IMR-90 (cell line): Measurements from ENCODE around the gene KCTD20. TPM values are rescaled to one million over a fixed set of nuclear protein-coding genes. Genes with fewer than 3 reads are reported as not detected.

Experiments
- ATAC-seq: fragments of 200-7000 bp; cut with Tn5 transposase; 2 replicates; pipeline ENCODE4 v1.9.1; 2020; ENCODE audit warnings: low read depth, mild to moderate bottlenecking, moderate library complexity
- BruUV-seq: library from RNA; stranded (reverse); fragments of 400-500 nt; replicated peaks from 2 replicates; lab custom pipeline; 2021; lab: Mats Ljungman, UMichigan
- CTCF ChIA-PET: fragments of 300-600 bp; formaldehyde crosslinking; extraction: SDS; loops from one replicate; lab custom pipeline; 2021; ENCODE audit warnings: antibody characterized with exemption; lab: Yijun Ruan, JAX
- POLR2A ChIA-PET: fragments of 300-600 bp; sonication (Branson Sonifier 250); formaldehyde crosslinking; loops from one replicate; lab custom pipeline; 2022; ENCODE audit warnings: antibody characterized with exemption; ENCODE audit not compliant: unreplicated experiment; lab: Charles Lee
- DNase-seq: peaks from one replicate; pipeline ENCODE4 v3.0.0; 2013
- H2AFZ ChIP-seq: replicated peaks from 2 replicates; pipeline ENCODE3; 2013; ENCODE audit warnings: low read length, mild to moderate bottlenecking; ENCODE audit not compliant: poor library complexity
- H2AK5ac ChIP-seq: 2 replicates; pipeline ENCODE4 v1.6.1; 2013; ENCODE audit warnings: low read depth, low read length, inconsistent platforms
- H2AK9ac ChIP-seq: replicated peaks from 2 replicates; pipeline ENCODE3; 2013; ENCODE audit warnings: mild to moderate bottlenecking, low read depth, low read length, moderate library complexity; ENCODE audit not compliant: poor library complexity
- H2BK120ac ChIP-seq: 2 replicates; pipeline ENCODE4 v1.6.1; 2013; ENCODE audit warnings: low read depth, low read length, inconsistent platforms
- H2BK15ac ChIP-seq: 3 replicates; pipeline ENCODE4 v1.6.1; 2013; ENCODE audit warnings: low read depth, low read length, inconsistent platforms
- H2BK20ac ChIP-seq: 2 replicates; pipeline ENCODE4 v1.6.1; 2013; ENCODE audit warnings: low read depth, mild to moderate bottlenecking, inconsistent platforms, low read length, moderate library complexity
- H2BK5ac ChIP-seq: 2 replicates; pipeline ENCODE4 v1.6.1; 2013; ENCODE audit warnings: mild to moderate bottlenecking, low read depth, low read length, inconsistent platforms; ENCODE audit not compliant: poor library complexity, severe bottlenecking
- H3K14ac ChIP-seq: replicated peaks from 2 replicates; pipeline ENCODE4 v1.6.1; 2013; ENCODE audit warnings: low read depth, low read length, inconsistent platforms
- H3K18ac ChIP-seq: 2 replicates; pipeline ENCODE4 v1.6.1; 2013; ENCODE audit warnings: low read depth, low read length, control low read depth
- H3K23ac ChIP-seq: 2 replicates; pipeline ENCODE4 v1.6.1; 2013; ENCODE audit warnings: low read depth, low read length, inconsistent platforms
- H3K27ac ChIP-seq: 2 replicates; pipeline ENCODE4 v1.5.1; 2013; ENCODE audit warnings: mild to moderate bottlenecking, control low read depth, low read length; ENCODE audit not compliant: insufficient read depth
- H3K27me3 ChIP-seq: 2 replicates; pipeline ENCODE4 v1.6.1; 2013; ENCODE audit warnings: low read length; ENCODE audit not compliant: control insufficient read depth, insufficient read depth
- H3K36me3 ChIP-seq: 2 replicates; pipeline ENCODE4 v1.6.1; 2013; ENCODE audit warnings: low read length, mixed read lengths; ENCODE audit not compliant: control insufficient read depth, insufficient read depth
- H3K4ac ChIP-seq: 2 replicates; pipeline ENCODE4 v1.6.1; 2013; ENCODE audit warnings: low read depth, low read length, inconsistent platforms
- H3K4me1 ChIP-seq: 2 replicates; pipeline ENCODE4 v1.6.1; 2013; ENCODE audit warnings: low read length, mixed read lengths; ENCODE audit not compliant: control insufficient read depth, insufficient read depth
- H3K4me2 ChIP-seq: 2 replicates; pipeline ENCODE4 v1.6.1; 2013; ENCODE audit warnings: low read depth, mild to moderate bottlenecking, control low read depth, low read length, moderate library complexity
- H3K4me3 ChIP-seq: 2 replicates; pipeline ENCODE4 v1.5.1; 2013; ENCODE audit warnings: low read depth, mild to moderate bottlenecking, control low read depth, low read length, moderate library complexity; ENCODE audit not compliant: insufficient read depth
- H3K56ac ChIP-seq: 2 replicates; pipeline ENCODE4 v1.6.1; 2013; ENCODE audit warnings: low read length, inconsistent platforms; ENCODE audit not compliant: insufficient read depth; ENCODE audit errors: extremely low read depth
- H3K79me1 ChIP-seq, 2 experiments: 2 replicates each; pipeline ENCODE4 v1.6.1; 2013; ENCODE audit warnings: low read length in 2 of 2, inconsistent platforms in 1 of 2, low read depth in 1 of 2
- H3K9ac ChIP-seq: 2 replicates; pipeline ENCODE4 v1.6.1; 2013; ENCODE audit warnings: low read depth, low read length, control low read depth
- H3K9me1 ChIP-seq: 2 replicates; pipeline ENCODE4 v1.6.1; 2013; ENCODE audit warnings: low read length, inconsistent platforms; ENCODE audit not compliant: insufficient read depth
- H3K9me3 ChIP-seq: 2 replicates; pipeline ENCODE4 v1.6.1; 2013; ENCODE audit warnings: low read length; ENCODE audit not compliant: control insufficient read depth, insufficient read depth
- H4K20me1 ChIP-seq: 2 replicates; pipeline ENCODE4 v1.6.1; 2013; ENCODE audit warnings: low read length, inconsistent platforms; ENCODE audit not compliant: insufficient read depth
- H4K5ac ChIP-seq: 2 replicates; pipeline ENCODE4 v1.6.1; 2013; ENCODE audit warnings: mild to moderate bottlenecking, low read depth, low read length, control low read depth
- H4K8ac ChIP-seq, 2 experiments: 2 replicates each; pipeline ENCODE4 v1.6.1; 2013; ENCODE audit warnings: low read depth in 2 of 2, low read length in 2 of 2, control low read depth in 1 of 2, inconsistent platforms in 1 of 2
- H4K91ac ChIP-seq: 2 replicates; pipeline ENCODE4 v1.6.1; 2013; ENCODE audit warnings: low read depth, low read length, inconsistent platforms; ENCODE audit not compliant: insufficient read depth
- BHLHE40 ChIP-seq: fragments of 150-350 bp; IDR thresholded peaks from 2 replicates; pipeline ENCODE4 v1.6.1; 2016; ENCODE audit warnings: mild to moderate bottlenecking, low read depth, low read length
- CEBPB ChIP-seq: IDR thresholded peaks from 2 replicates; pipeline ENCODE4 v1.6.1; 2012; ENCODE audit warnings: low read depth, low read length, improper control_type of control experiment
- FOS ChIP-seq: fragments of 150-350 bp; IDR thresholded peaks from 2 replicates; pipeline ENCODE4 v1.6.1; 2016; ENCODE audit warnings: low read depth, low read length
- MAFK ChIP-seq: IDR thresholded peaks from 2 replicates; pipeline ENCODE4 v1.6.1; 2012; ENCODE audit warnings: low read depth, low read length, improper control_type of control experiment
- MAZ ChIP-seq: IDR thresholded peaks from 2 replicates; pipeline ENCODE4 v1.6.1; 2012; ENCODE audit warnings: low read depth, mild to moderate bottlenecking, low read length, improper control_type of control experiment, moderate library complexity, borderline replicate concordance
- MXI1 ChIP-seq: IDR thresholded peaks from 2 replicates; pipeline ENCODE4 v1.6.1; 2012; ENCODE audit warnings: low read depth, mild to moderate bottlenecking, low read length, moderate library complexity, borderline replicate concordance
- NFE2L2 ChIP-seq: fragments of 150-350 bp; IDR thresholded peaks from 2 replicates; pipeline ENCODE4 v1.6.1; 2016; ENCODE audit warnings: low read depth, mild to moderate bottlenecking, low read length
- POLR2A ChIP-seq: IDR thresholded peaks from 2 replicates; pipeline ENCODE4 v1.6.1; 2012; ENCODE audit warnings: mild to moderate bottlenecking, low read depth, low read length
- RCOR1 ChIP-seq: IDR thresholded peaks from 2 replicates; pipeline ENCODE4 v1.6.1; 2012; ENCODE audit warnings: mild to moderate bottlenecking, low read length, improper control_type of control experiment; ENCODE audit not compliant: insufficient replicate concordance
- RFX5 ChIP-seq: IDR thresholded peaks from 2 replicates; pipeline ENCODE4 v1.8.0; 2012; ENCODE audit warnings: low read depth, mild to moderate bottlenecking, low read length, moderate library complexity
- SMC3 ChIP-seq: fragments of 150-350 bp; IDR thresholded peaks from 2 replicates; pipeline ENCODE4 v1.6.1; 2016; ENCODE audit warnings: low read depth, mild to moderate bottlenecking, antibody characterized with exemption, low read length, moderate library complexity
- USF2 ChIP-seq: fragments of 150-350 bp; IDR thresholded peaks from 2 replicates; pipeline ENCODE4 v1.6.1; 2017; ENCODE audit warnings: mild to moderate bottlenecking, antibody characterized with exemption, low read length, low read depth
- WGBS, 2 experiments: methylation state at CpG; one replicate each; pipeline versions ENCODE4 v1.1.5 to v1.1.7; 2013; ENCODE audit warnings: missing lambda C conversion rate in 2 of 2; ENCODE audit not compliant: insufficient read length in 1 of 2; ENCODE audit errors: extremely low coverage in 2 of 2; 5-methylcytosine and 5-hydroxymethylcytosine counted together
- dilution Hi-C: fragments of 300-500 bp; cut with HindIII; formaldehyde crosslinking; loops from one replicate; pipeline ENCODE4 v1.14.3; 2018; ENCODE audit warnings: low sequenced_read_pairs; ENCODE audit not compliant: unreplicated experiment
- in situ Hi-C: fragments of 300-500 bp; cut with MboI; formaldehyde crosslinking; loops from 3 replicates; pipeline ENCODE4 v1.14.3; 2019; ENCODE audit warnings: low sequenced_read_pairs, inconsistent platforms, mixed read lengths
- intact Hi-C: fragments of 100-400 bp; cut with micrococcal nuclease; formaldehyde crosslinking; loops from 2 replicates; pipeline ENCODE4 v1.10.0; 2022
- polyA plus RNA-seq, 3 experiments: library from polyadenylated mRNA; depleted of rRNA; stranded (reverse); fragments of >200 nt; gene quantifications; 2 replicates each; pipeline ENCODE4 v1.2.3, GENCODE V29; 2012; ENCODE audit warnings: low replicate concordance in 1 of 3
- total RNA-seq: library from RNA; depleted of rRNA; stranded (reverse); fragments of >200 nt; gene quantifications from 2 replicates; pipeline ENCODE4 v1.2.3, GENCODE V29; 2012
- TF ChIP-seq, protein P1 (sequence below): conservative IDR thresholded peaks from 2 replicates; pipeline ENCODE4 v1.5.1; 2012; ENCODE audit warnings: mild to moderate bottlenecking, low read depth, low read length, improper control_type of control experiment
- TF ChIP-seq, protein P2 (sequence below): fragments of 150-350 bp; IDR thresholded peaks from 2 replicates; pipeline ENCODE4 v1.6.1; 2016; ENCODE audit warnings: low read depth, mild to moderate bottlenecking, low read length, moderate library complexity, borderline replicate concordance

Gene KCTD20
- total and polyA plus RNA-seq, 2 of the 4 experiments (the other 2 are of a cell fraction), result 55.4 to 150 TPM

GRCh38 chr6:36515844-36516243 lies 73.0 kb downstream of the KCTD20 start:
- no peak overlapping the region for H3K56ac ChIP-seq
- BruUV-seq, result no TSS peak
- no peak overlapping the region for H4K91ac ChIP-seq
- peaks cover 7% of the 10 kb centered on the region; the same call in 1 of the 2 replicates for H3K9me1 ChIP-seq
- no peaks in the 10 kb centered on the region for H3K4me1 ChIP-seq
- H2AK9ac ChIP-seq, result no peak overlapping the region
- DNase-seq, result no peak
- no peak overlapping the region for H3K4me3 ChIP-seq
- no peak overlapping the region for H4K5ac ChIP-seq
- in situ Hi-C loops, result no loop called here
- no peak overlapping the region for H2AK5ac ChIP-seq
- no peak overlapping the region for H3K4ac ChIP-seq
- dilution Hi-C loops, result no loop called here
- intact Hi-C loops, result no loop called here
- H3K27me3 ChIP-seq, result no peaks in the 10 kb centered on the region
- ATAC-seq, result no peak
- WGBS, 2 experiments, result no CpG with 5 or more reads among the region's 3 CpGs
- H3K18ac ChIP-seq, result no peak overlapping the region
- no peak overlapping the region for H2BK5ac ChIP-seq
- H3K36me3 ChIP-seq, result peaks cover 17% of the 10 kb centered on the region
- no peak overlapping the region for H2BK15ac ChIP-seq
- TF ChIP-seq USF2, result no peak
- TF ChIP-seq SMC3, result no peak
- no peak for TF ChIP-seq FOS
- TF ChIP-seq MXI1, result no peak
- TF ChIP-seq RFX5, result no peak
- TF ChIP-seq RCOR1, result no peak
- TF ChIP-seq MAFK, result no peak
- no peak for TF ChIP-seq POLR2A
- TF ChIP-seq, protein P1, sequence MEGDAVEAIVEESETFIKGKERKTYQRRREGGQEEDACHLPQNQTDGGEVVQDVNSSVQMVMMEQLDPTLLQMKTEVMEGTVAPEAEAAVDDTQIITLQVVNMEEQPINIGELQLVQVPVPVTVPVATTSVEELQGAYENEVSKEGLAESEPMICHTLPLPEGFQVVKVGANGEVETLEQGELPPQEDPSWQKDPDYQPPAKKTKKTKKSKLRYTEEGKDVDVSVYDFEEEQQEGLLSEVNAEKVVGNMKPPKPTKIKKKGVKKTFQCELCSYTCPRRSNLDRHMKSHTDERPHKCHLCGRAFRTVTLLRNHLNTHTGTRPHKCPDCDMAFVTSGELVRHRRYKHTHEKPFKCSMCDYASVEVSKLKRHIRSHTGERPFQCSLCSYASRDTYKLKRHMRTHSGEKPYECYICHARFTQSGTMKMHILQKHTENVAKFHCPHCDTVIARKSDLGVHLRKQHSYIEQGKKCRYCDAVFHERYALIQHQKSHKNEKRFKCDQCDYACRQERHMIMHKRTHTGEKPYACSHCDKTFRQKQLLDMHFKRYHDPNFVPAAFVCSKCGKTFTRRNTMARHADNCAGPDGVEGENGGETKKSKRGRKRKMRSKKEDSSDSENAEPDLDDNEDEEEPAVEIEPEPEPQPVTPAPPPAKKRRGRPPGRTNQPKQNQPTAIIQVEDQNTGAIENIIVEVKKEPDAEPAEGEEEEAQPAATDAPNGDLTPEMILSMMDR, result no peak
- no peak for TF ChIP-seq BHLHE40
- TF ChIP-seq CEBPB, result no peak
- TF ChIP-seq, protein P2, sequence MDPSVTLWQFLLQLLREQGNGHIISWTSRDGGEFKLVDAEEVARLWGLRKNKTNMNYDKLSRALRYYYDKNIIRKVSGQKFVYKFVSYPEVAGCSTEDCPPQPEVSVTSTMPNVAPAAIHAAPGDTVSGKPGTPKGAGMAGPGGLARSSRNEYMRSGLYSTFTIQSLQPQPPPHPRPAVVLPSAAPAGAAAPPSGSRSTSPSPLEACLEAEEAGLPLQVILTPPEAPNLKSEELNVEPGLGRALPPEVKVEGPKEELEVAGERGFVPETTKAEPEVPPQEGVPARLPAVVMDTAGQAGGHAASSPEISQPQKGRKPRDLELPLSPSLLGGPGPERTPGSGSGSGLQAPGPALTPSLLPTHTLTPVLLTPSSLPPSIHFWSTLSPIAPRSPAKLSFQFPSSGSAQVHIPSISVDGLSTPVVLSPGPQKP, result no peak
- TF ChIP-seq MAZ, result no peak
- no peak for TF ChIP-seq NFE2L2
- H2BK120ac ChIP-seq, result no peak overlapping the region
- H2BK20ac ChIP-seq, result no peak overlapping the region
- no peaks in the 10 kb centered on the region for H3K9me3 ChIP-seq
- H3K9ac ChIP-seq, result no peak overlapping the region
- CTCF ChIA-PET, result no interaction called here
- no peak overlapping the region for H2AFZ ChIP-seq
- no peak overlapping the region for H3K23ac ChIP-seq
- no peak overlapping the region for H3K4me2 ChIP-seq
- H3K79me1 ChIP-seq, result peaks cover 3 to 7% of the 10 kb centered on the region in 2 experiments; a peak in 2 of 4 replicates
- H3K27ac ChIP-seq, result no peak overlapping the region
- H3K14ac ChIP-seq, result no peak overlapping the region
- POLR2A ChIA-PET, result no interaction called here
- H4K8ac ChIP-seq, result no peak overlapping the region
- no peaks in the 10 kb centered on the region for H4K20me1 ChIP-seq
